GM21367 (cell line): Measurements from ENCODE around the gene LGALS3BP.
"Not testable (repeated sequence)": the region's sequence is repeated elsewhere in the genome, so short reads cannot be mapped to it uniquely, and the experiment has no call there.

Source experiments
- ATAC-seq: cut with Tn5 transposase; IDR thresholded peaks from one replicate; pipeline ENCODE4 v1.9.1; 2021; ENCODE audit not compliant: unreplicated experiment

Gene LGALS3BP, protein sequence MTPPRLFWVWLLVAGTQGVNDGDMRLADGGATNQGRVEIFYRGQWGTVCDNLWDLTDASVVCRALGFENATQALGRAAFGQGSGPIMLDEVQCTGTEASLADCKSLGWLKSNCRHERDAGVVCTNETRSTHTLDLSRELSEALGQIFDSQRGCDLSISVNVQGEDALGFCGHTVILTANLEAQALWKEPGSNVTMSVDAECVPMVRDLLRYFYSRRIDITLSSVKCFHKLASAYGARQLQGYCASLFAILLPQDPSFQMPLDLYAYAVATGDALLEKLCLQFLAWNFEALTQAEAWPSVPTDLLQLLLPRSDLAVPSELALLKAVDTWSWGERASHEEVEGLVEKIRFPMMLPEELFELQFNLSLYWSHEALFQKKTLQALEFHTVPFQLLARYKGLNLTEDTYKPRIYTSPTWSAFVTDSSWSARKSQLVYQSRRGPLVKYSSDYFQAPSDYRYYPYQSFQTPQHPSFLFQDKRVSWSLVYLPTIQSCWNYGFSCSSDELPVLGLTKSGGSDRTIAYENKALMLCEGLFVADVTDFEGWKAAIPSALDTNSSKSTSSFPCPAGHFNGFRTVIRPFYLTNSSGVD

DNA sequence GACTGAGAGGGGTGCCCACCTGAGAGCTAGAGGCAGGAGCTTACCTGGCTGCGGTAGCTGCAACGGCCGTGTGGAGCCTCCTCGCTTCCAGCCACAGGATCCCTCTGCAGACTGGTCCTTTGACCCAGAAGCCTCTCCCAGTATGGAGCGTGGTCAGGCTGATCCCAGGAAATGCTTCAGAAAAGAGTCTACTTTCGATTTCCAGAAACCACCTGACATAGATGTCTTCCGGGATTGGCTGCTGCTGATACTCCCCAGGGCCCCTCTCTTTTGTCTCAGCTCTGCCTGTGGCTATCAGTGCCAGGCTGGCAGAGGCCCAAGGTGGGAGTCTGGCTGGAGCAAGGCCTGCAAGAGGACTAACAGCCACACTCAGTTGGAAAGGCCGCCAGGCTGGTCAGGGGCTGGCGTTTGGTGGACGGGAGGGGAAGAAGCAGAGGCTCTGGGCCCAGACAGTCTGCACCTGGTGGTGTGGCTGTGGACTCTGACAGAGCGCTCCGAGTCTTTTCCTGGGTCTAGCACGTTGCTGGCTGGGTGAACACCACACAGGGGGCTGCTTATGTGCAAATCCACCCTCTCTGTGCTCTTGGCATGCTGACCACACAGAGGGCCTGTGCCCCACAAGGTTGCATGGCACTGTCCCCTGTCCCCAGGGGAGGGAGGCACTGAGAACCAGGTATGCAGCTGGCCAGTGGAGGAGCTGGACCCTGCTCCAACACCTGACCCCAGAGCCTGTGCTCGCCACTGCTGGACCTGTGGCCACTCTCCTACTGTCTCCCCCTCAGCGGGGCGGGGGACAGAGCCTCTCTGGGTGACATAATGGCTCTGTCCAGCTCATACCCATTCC lies at the start of gene LGALS3BP:
LGALS3BP (minus strand) TSS at position 144 of the 844 bp plus-strand sequence. CDS start 2,732 bp downstream, outside the sequence.
- ATAC-seq = no peak

DNA sequence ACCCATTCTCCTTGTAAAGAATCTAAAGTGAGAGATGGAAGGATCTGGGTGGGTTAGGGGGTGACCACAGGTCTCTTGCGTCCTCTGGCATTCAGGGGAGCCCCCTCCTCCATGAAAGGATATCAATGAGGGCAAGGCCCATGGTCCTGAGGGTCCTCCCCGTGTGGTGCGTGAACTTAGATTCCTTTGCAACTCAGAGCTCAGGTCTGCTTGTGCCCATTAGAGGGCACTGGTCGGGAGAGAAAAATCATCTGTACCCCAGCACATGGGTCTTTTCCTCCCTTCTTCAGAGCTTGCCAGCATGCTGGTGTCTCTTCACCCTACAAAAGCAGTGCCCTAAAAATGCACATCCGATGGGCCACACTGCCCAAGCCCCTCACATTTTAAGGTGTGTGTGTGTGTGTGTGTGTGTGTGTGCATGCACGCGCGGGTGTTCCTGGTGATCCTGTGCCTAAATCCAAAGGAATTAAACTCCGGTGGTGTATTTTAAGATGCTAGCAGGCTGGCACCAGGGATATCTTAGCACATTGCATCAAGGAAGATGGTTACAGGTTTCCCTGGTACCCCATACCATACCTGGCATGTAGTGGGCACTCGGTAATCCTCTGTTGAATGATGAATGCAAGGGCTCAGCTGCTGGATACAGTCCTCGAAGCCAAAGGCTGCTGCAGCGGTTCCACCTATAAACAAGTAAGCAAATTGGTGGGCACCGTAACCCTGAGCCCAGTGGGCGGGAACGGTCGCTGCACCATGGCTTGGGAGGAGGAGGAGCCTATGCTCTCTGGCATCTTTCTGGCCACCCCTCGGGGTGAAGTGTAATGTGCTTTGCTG lies 49.0 kb upstream of the LGALS3BP start:
- no peak for ATAC-seq

DNA sequence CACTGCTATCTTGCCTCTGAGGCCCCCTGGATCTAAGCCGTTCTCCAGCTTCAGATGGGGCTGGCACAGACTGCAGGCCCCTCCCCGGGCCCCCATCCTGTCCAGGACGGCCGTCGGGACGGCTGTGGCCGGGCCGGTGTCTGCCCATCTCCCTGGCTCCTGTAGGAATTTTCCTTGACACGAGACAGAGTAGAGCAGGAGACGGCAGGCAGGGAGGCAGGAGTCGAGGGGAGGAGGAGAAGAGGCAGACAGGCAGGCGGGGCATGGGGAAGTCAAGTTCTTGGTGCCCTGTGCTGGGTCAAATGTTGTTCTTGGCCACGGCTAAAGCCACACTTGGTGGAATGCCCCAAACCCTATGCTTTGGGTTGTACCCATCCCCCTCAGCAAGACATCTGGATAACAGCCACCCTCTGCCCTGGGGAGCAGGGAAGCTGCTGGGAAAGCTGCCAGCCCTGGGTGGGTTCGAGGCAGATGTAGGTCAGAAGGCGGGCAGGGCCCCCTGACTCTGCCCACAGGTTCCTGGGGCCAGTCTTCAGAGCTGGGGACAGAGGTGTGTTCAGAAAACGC lies 48.3 kb upstream of the LGALS3BP start:
- ATAC-seq = no peak

DNA sequence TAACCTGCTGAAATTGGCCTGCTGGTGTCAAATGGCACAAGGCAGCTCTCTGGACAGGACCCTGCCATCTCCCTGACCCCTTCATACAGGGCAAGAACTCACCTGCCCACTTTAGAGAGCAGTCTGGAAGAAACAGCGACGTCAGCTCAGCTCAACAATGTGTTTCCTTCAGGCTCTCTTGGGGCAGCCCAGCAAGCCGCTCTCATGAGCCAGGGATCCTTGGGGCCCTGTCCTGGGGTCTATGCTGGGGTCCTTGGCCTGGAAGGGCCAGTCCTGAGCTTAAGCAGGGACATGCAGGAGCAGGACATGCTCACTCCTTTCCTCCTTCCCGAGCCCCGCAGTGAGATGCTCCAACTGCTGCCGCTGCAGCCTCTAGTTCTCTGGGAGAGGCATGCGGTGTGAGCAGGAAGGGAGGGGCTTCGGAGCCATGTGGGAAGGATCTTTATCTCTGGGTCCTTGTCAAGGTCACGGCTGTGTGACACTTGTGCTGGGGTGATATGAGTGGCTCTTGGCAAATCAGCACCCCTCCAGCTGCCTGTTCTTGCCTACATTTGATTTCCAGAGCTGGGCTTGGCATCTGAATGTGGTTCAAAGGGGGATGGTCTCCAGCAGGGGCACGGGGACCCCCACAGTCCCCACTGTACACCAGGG lies 47.7 kb upstream of the LGALS3BP start:
- no peak for ATAC-seq

DNA sequence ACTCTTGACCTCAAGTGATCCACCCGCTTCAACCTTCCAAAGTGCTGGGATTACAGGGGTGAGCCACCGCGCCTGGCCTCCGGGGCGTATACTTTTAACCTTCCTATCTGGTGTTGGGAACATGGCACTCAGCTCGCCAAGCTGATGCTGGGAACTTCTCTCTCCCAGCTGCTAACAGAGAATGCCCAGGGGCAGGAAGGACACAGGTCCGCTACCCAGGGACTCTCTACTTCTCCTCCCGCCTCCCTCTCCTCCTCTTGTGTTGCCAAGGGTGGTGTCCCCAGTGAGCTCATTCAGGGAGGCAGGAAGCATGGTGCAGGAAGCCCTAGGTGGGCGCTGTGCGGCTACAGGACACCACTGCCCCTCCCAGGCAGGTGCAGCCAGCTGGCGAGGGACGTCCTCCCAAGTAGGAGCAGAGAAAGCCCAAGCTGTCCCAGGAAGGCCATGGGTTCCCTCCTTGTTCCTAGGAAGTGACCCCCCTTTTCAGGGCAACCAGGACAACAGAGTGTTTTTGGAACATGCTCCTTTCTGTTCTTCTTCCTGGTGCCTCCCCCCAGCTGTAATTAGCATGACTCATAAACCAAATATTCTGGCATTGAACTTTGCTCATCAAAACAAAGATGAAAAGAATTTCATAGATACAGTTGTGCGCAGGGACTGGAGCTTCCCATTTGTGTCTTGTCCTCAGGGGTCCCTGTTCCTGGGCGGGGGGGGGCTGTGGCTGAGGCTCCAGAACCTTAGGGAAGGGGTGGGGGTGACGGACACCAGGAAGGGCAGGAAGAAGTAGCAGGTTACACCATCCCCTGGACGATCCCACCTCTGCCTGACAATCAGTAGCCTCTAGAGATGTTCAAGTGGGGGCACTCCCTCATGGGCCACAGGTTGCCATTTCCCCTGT lies 46.9 kb upstream of the LGALS3BP start:
- no peak for ATAC-seq

DNA sequence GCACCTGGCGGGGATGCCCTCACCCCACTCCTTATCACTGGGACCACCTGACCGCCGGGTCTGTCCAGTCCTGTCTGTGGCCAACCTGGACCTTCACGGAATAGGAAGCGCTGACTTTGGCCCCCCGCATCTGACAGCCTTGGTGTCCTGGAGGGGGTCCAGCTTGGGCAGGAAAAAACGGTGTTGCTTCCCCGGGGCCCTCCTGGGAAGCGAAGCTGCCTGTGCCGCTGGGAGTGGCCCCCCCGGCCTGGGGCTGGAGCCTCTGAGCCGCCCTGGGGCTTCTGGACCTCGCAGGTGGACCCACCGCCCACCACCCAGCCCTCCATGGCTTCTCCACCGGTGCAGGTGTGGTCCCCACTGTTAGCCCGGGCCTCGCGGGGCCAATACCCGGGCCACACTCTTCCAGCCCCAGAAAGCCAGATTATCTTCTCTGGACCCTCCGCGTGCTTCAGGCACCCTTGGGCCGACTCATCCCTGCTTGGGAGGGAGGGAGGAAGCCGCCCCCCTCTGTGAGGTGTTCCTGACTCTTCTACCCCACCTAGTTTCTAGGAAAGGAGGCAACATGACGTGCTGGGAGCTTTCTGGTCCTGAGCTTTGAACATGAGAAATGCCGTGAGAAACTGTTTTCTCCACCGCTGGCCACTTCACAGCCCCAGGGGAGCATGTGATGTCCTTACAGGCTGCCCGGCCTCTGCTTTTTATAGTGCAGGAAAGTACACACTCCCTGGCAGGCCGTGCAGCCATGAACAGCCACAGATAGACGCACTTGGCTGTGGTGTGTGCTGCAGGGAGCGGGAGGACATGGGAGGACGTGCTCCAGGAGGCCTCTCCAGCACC lies 45.4 kb upstream of the LGALS3BP start:
- ATAC-seq = no peak

DNA sequence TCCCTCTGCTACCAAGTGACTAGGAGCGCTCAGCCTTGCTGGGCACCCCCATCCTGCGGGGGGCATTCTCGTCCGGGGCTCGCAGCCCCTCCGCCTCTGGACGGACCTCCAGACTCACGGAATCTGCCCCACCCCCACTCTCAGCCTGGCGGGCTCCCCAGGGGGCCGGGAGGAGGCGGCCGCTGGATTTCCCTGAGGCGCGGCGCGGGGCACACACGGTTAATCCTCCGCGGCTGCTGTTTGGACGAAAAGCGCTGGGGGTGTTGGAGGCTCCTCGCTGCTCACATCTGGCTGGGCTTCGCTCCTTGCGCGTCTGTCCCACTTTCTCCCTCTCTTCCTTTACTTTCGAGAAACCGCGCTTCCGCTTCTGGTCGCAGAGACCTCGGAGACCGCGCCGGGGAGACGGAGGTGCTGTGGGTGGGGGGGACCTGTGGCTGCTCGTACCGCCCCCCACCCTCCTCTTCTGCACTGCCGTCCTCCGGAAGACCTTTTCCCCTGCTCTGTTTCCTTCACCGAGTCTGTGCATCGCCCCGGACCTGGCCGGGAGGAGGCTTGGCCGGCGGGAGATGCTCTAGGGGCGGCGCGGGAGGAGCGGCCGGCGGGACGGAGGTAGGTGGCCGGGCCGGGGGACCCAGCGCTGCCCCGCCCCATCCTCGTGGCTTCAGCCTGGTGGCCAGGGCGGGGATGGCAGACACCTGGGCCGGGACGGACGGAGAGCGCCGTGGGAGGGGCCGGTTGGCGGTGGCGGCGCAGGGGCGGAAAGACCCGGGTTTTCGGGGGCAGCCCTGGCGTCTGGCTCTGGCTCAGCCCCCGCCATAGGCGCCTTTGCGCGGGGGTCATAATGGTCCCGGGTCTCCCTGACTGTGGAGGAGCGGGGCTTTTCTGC lies 44.4 kb upstream of the LGALS3BP start, which contains the start of gene C1QTNF1:
C1QTNF1 (plus strand) TSS at position 284 of the 886 bp plus-strand sequence. CDS start 19,800 bp downstream, outside the sequence.
- no peak for ATAC-seq

DNA sequence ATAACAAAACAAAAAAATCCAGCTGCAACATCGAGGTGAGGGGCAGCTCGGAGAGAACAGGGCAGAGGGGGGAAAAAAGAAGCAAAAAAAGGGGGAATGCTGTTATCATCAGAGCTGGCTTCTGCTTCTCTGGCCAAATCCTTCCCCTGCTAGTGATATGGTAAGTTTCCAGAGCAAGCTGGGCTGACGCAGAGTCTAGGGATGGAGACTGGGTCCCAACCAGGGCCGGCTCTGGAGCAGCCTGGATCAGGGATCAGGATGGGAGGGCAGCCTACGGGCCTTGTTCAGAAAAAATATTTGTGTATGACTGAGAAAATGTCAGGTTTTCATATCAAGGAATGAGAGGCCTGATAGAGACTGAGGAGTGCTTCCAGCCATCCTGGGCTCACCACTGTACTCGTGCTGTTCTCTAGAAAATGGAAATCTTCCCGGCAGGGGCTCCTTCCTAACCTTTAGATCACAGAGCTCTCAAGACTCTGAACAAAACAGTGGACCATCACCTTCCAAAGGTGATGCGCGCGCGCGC lies 43.5 kb upstream of the LGALS3BP start:
- ATAC-seq = no peak

DNA sequence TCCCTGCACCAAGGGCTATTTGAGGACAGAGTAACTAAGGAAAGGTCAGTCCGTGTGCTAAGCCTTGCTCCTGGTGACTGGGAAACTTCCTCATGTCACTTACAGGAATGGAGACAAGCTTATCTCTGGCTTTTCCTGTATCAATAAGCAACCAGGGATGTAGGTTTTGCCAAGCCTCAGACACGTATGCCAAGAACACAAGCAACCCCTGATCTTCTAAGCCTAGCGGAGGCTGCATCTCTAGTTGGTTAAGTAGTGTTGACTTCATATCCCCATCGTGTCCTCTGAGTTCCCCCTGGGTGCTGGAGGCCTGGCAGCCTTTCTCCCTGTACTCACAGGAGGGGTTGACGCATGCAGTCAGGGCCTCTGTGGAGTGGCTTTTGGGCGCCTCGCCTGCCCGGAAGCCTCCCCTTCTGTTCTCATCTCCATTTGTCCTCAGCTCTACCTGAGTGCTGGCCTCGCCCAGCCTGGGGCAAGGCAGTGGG lies 42.8 kb upstream of the LGALS3BP start:
- no peak for ATAC-seq

DNA sequence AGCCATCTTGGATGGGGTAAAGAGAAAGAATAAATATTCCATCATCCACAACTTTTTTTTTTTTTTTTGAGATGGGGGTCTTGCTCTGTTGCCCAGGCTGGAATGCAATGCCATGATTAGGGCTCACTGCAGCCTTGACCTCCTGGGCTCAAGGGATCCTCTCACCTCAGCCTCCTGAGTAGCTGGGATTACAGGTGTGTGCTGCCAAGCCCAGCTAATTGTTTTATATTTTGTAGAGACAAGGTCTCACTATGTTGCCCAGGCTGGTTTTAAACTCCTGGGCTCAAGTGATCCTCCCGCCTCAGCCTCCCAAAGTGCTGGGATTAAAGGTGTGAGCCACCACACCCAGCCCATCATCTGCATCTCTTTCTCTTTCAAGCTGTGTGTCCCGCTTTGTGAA lies 42.2 kb upstream of the LGALS3BP start:
- ATAC-seq = not testable (repeated sequence)

DNA sequence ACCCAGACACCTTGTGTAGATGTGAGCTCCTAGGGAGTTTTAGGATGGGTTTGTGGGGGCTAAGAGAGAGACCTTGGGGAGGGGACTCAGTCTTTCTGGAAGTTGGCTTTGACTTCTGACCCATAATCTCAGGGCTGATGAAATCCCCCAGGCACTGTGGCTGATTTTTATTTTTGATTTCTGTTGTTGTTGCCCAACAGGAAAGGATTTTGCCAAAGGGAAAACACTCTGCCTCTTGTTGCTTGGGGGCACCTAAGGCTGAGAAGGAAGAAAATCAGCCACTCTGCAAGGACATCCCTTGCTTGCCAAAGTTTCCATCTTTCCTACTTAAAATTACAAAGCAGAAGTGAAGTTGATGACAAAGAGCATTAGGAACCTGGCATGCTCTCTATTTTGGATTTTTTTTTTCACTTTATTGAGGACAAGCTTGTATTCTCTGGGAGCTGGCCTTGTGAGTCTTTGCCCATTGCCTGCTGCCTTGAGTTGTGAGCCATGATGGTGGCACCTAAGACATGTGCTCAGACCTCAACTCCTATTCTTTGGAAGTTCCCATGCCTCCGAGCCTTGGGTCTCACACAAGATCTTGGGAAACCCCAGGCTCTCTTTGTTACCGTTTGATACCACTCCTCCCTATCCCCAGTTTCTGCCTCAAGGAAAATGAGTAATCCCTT lies 41.0 kb upstream of the LGALS3BP start:
- no peak for ATAC-seq

DNA sequence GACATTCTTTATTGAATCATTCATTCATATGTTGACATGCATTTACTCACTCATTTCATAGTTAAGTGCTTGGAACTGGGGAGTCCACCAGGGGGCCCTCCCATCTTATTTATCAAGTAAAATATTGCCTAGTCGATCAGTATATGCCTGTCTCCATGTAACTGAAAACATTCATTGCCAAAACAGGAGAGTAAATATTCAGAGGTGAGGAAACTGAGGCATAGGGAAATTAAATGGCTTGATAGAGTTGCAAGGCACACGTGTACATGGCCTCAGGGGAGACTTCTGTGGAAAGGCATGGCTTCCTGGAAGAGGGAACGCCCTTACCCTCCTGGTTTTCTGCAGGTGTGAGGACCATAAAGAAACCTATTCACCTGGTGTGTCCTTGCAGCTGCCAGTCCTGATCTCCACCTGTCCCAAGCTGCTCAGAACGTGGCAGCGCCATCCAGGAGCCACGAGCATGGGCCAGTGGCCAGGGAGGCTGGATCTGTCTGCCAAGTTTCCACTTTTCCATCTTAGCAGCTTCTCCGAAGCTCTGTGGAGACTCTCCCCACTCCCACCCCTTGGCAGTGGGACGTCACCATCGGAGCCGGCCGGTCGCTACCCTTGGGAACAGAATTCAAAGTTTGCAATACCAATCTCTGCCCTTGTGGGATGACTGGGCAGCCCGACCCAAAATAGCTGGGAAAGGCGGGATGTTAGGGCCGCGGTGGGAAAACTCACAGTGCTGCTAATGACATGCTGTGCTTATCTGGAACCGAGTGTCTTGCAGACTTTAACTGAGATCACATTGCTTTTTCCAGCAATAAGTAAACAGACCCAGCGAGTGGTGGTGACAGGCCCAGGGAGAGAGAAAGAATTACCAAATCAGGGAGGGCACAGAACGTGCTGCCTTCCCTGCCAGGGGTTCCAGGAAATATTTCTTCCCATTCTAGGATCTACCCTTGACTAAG lies 40.2 kb upstream of the LGALS3BP start:
- ATAC-seq = no peak

DNA sequence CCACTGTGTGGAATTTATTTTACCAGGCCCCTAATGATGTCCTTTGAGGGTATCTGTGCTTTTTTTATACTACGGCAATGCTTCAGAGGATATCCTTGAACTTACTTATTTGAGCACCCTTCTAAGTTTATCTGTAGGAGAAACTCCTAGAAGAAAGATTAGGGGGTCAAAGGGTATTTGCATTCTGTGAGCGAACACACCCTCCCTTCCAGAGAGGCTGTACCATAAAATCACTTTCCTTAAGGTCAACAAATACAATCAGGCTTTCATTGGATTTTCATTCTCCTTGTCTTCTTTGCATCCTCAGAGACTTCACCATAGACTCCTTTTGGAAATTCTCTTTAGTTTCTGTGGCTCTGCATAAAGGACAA lies 39.5 kb upstream of the LGALS3BP start:
- ATAC-seq = no peak

DNA sequence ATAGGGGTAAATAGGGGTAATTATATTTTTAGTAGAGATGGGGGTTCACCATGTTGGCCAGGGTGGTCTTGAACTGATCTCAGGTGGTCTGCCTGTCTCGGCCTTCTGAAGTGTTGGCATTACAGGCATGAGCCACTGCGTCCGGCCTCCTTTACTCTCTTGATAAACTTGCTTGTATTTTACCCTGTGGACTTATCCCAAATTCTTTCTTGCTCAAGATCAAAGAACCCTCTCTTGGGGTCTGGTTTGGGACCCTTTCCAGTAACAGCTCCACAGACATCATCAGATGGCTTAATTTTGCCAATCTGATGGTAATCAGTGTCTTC lies 38.6 kb upstream of the LGALS3BP start:
- no peak for ATAC-seq
